GM12878 (cell line): ENCODE results near the gene SLC38A7. TPM values are rescaled to one million over a fixed set of nuclear protein-coding genes. Genes with fewer than 3 reads are reported as not detected.

ENCODE experiments used
- ATAC-seq: fragments of 200-7000 bp; cut with Tn5 transposase; 3 replicates; pipeline ENCODE4 v1.9.1; 2020; ENCODE audit warnings: mild to moderate bottlenecking, moderate library complexity
- BruUV-seq: library from RNA; stranded (reverse); fragments of 400-500 nt; replicated peaks from 2 replicates; lab custom pipeline; 2021; lab: Mats Ljungman, UMichigan
- CTCF ChIA-PET: fragments of 300-600 bp; sonication (Branson Sonifier 250); formaldehyde crosslinking; extraction: SDS; loops from one replicate; lab custom pipeline; 2021; ENCODE audit warnings: inconsistent platforms; lab: Yijun Ruan, JAX
- POLR2A ChIA-PET: fragments of 350-600 bp; formaldehyde crosslinking; extraction: SDS; loops from one replicate; lab custom pipeline; 2021; ENCODE audit warnings: inconsistent platforms; lab: Charles Lee
- RAD21 ChIA-PET: fragments of 300-600 bp; sonication (Branson Sonifier 250); formaldehyde crosslinking; loops from one replicate; lab custom pipeline; 2023; ENCODE audit warnings: antibody characterized with exemption; ENCODE audit not compliant: unreplicated experiment; lab: Charles Lee
- SMC1A ChIA-PET: fragments of 300-600 bp; sonication (Branson Sonifier 250); formaldehyde crosslinking; loops from one replicate; lab custom pipeline; 2023; ENCODE audit not compliant: unreplicated experiment, uncharacterized antibody; lab: Charles Lee
- DNase-seq: peaks from one replicate; pipeline ENCODE4 v3.0.0-alpha.2; 2011; ENCODE audit warnings: low read depth, low spot score
- FAIRE-seq: peaks from 3 replicates; lab custom pipeline; 2011; peaks lifted over from hg19 to GRCh38; lab: Jason Lieb, UNC
- H2AFZ ChIP-seq: 2 replicates; pipeline ENCODE4 v1.6.0; 2011; ENCODE audit warnings: low read depth, low read length, control low read depth; ENCODE audit not compliant: control insufficient read depth
- H3K27ac ChIP-seq: 2 replicates; pipeline ENCODE4 v1.5.1; 2011; ENCODE audit warnings: control low read depth; ENCODE audit not compliant: control insufficient read depth, insufficient read depth
- H3K27me3 ChIP-seq, 2 experiments: replicated peaks in 1 of 2; 2 replicates each; pipeline versions ENCODE4 v1.6.0 to v1.6.1; 2011; ENCODE audit warnings: low read length in 1 of 2; ENCODE audit not compliant: control insufficient read depth in 2 of 2, insufficient read depth in 2 of 2
- H3K36me3 ChIP-seq, 2 experiments: 2 replicates each; pipeline ENCODE4 v1.5.1; 2011; ENCODE audit warnings: low read length in 1 of 2; ENCODE audit not compliant: control insufficient read depth in 2 of 2, insufficient read depth in 2 of 2
- H3K4me1 ChIP-seq: 2 replicates; pipeline ENCODE4 v1.6.1; 2011; ENCODE audit warnings: mild to moderate bottlenecking, low read length, moderate library complexity, mixed read lengths; ENCODE audit not compliant: control insufficient read depth, insufficient read depth
- H3K4me2 ChIP-seq: 2 replicates; pipeline ENCODE4 v1.6.0; 2011; ENCODE audit warnings: control low read depth; ENCODE audit not compliant: control insufficient read depth, insufficient read depth
- H3K4me3 ChIP-seq: fragments of 200-600 bp; sonication (generic); 2 replicates; pipeline ENCODE4 v1.5.1; 2016
- H3K79me2 ChIP-seq: 2 replicates; pipeline ENCODE4 v1.6.0; 2011; ENCODE audit warnings: low read length; ENCODE audit not compliant: control insufficient read depth, insufficient read depth
- H3K9ac ChIP-seq: 2 replicates; pipeline ENCODE4 v1.8.0; 2011; ENCODE audit warnings: low read length, control low read depth, mixed read lengths; ENCODE audit not compliant: control insufficient read depth, insufficient read depth
- H3K9me3 ChIP-seq: replicated peaks from 3 replicates; pipeline ENCODE4 v1.5.1; 2011; ENCODE audit warnings: mild to moderate bottlenecking, low read length; ENCODE audit not compliant: control insufficient read depth, insufficient read depth
- H4K20me1 ChIP-seq: 2 replicates; pipeline ENCODE4 v1.6.0; 2011; ENCODE audit not compliant: control insufficient read depth, insufficient read depth
- GABPA ChIP-seq: IDR thresholded peaks from 2 replicates; pipeline ENCODE4 v1.6.1; 2014; ENCODE audit warnings: antibody characterized with exemption, low read depth, mild to moderate bottlenecking, inconsistent platforms
- RBBP5 ChIP-seq: fragments of 200-600 bp; sonication (generic); conservative IDR thresholded peaks from 2 replicates; pipeline ENCODE4 v1.6.1; 2016
- SIN3A ChIP-seq: IDR thresholded peaks from 2 replicates; pipeline ENCODE4 v1.6.1; 2012; ENCODE audit warnings: low read depth, low read length, improper control_type of control experiment
- SREBF2 ChIP-seq: IDR thresholded peaks from 2 replicates; pipeline ENCODE4 v1.6.1; 2012; ENCODE audit warnings: mild to moderate bottlenecking, low read length
- ZNF217 ChIP-seq: fragments of 450-650 bp; IDR thresholded peaks from 2 replicates; pipeline ENCODE4 v1.6.1; 2017; ENCODE audit warnings: antibody characterized with exemption, mild to moderate bottlenecking
- ZNF274 ChIP-seq: IDR thresholded peaks from one replicate; pipeline ENCODE4 v1.8.0; 2011; ENCODE audit not compliant: insufficient read length, insufficient read depth
- WGBS: methylation state at CpG from one replicate; pipeline ENCODE4 v1.1.6; 2016; ENCODE audit warnings: low lambda C conversion rate; ENCODE audit not compliant: insufficient replicate concordance, insufficient coverage; ENCODE audit errors: missing lambda C conversion rate; 5-methylcytosine and 5-hydroxymethylcytosine counted together
- in situ Hi-C: fragments of 300-500 bp; cut with MboI; formaldehyde crosslinking; loops from 9 replicates; pipeline ENCODE4 v1.14.3; 2018; ENCODE audit warnings: mixed read lengths
- intact Hi-C: fragments of 100-400 bp; cut with micrococcal nuclease; formaldehyde crosslinking; loops from one replicate; pipeline ENCODE4 v1.14.2; 2022; ENCODE audit not compliant: unreplicated experiment
- polyA plus RNA-seq, 11 experiments: library from polyadenylated mRNA; depleted of rRNA in 4 of 11; unstranded in 6 of 11; stranded (reverse) in 5 of 11; fragments of >200 nt; fragmentation: Nextera tagmentation in 4 of 11; fragmentation: Illumina TruSeq in 1 of 11; extraction: Ambion mirVana in 4 of 11; extraction: Trizol in 1 of 11; gene quantifications; 1 replicate in 1 of 11; 2 replicates in 10 of 11; pipeline versions ENCODE4 v1.2.1 to v1.2.3, GENCODE V29; 2011 to 2016; ENCODE audit warnings: inconsistent platforms in 2 of 11, missing spikeins in 2 of 11, low read depth in 1 of 11
- total RNA-seq, 4 experiments: library from RNA; depleted of rRNA in 3 of 4; stranded (reverse); fragments of >200 nt in 3 of 4; fragmentation: Illumina TruSeq in 1 of 4; extraction: Trizol in 1 of 4; gene quantifications; 2 replicates each; pipeline versions ENCODE4 v1.2.1 to v1.2.3, GENCODE V29; 2013 to 2021
- TF ChIP-seq, protein P1 (sequence below): IDR thresholded peaks from 2 replicates; pipeline ENCODE4 v1.6.1; 2011; ENCODE audit warnings: borderline replicate concordance, low read depth, mild to moderate bottlenecking, moderate library complexity, mixed read lengths, low read length; ENCODE audit not compliant: insufficient read depth; ENCODE audit errors: extremely low read length
- TF ChIP-seq, protein P2 (sequence below): IDR thresholded peaks from 2 replicates; pipeline ENCODE4 v1.6.1; 2012; ENCODE audit warnings: low read depth, low read length, improper control_type of control experiment

SLC38A7 gene
- total and polyA plus RNA-seq, 10 of the 15 experiments (the other 5 are each of a cell fraction or from before 2014, with no cell fraction given): 1.4 to 7.8 (median 4.7) TPM

DNA sequence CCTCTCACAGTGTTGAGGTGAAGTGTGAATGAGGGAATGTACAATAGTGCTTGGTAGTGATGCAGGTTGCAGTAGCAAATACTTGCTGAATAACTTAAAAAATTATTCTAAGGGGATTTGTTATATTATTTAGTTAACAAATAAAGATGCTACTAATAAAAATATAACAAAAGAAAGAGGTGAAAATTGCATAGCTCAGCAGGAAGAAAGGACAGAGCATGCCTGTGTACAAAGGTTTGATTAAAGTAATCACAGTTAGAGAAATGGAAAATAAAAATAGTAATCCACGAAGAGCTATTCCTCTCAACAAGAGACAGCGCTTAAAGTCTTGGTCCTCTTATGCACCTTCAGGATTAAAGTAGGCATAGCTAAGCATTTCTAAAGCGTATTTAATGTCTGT, 38.5 kb upstream of the SLC38A7 start:
- ChIA-PET SMC1A (interaction anchor here (1.0 to 1.8 kb wide), 3 partner anchors 9 to 33 kb away, joined by 3 to 5 read pairs (median 4); no protein-coding TSS in a partner anchor), RAD21 (interaction anchor here (0.7 kb wide), 1 partner anchor 33 kb away, joined by 3 read pairs; no protein-coding TSS in a partner anchor), CTCF (no interaction called here), POLR2A (no interaction called here)
- no peaks in the 10 kb centered on the region for H3K9me3 ChIP-seq
- FAIRE-seq (no peak), ATAC-seq (no peak), DNase-seq (no peak)
- no peak overlapping the region for H3K9ac ChIP-seq
- no peak overlapping the region for H3K4me2 ChIP-seq
- in situ Hi-C loops: no loop called here
- no peaks in the 10 kb centered on the region for H3K27me3 ChIP-seq
- H3K36me3 ChIP-seq: peaks cover 5 to 17% of the 10 kb centered on the region in 2 experiments
- H3K79me2 ChIP-seq: peaks cover 10% of the 10 kb centered on the region
- BruUV-seq: no TSS peak
- no peaks in the 10 kb centered on the region for H3K4me1 ChIP-seq
- 33% methylated on average over 3 of the region's 3 CpGs for WGBS
- H2AFZ ChIP-seq: no peak overlapping the region
- TF ChIP-seq SREBF2 (no peak), ZNF217 (no peak), SIN3A (no peak), ZNF274 (no peak), RBBP5 (no peak), GABPA (no peak)
- TF ChIP-seq, protein P1, sequence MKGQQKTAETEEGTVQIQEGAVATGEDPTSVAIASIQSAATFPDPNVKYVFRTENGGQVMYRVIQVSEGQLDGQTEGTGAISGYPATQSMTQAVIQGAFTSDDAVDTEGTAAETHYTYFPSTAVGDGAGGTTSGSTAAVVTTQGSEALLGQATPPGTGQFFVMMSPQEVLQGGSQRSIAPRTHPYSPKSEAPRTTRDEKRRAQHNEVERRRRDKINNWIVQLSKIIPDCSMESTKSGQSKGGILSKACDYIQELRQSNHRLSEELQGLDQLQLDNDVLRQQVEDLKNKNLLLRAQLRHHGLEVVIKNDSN: no peak
- TF ChIP-seq, protein P2, sequence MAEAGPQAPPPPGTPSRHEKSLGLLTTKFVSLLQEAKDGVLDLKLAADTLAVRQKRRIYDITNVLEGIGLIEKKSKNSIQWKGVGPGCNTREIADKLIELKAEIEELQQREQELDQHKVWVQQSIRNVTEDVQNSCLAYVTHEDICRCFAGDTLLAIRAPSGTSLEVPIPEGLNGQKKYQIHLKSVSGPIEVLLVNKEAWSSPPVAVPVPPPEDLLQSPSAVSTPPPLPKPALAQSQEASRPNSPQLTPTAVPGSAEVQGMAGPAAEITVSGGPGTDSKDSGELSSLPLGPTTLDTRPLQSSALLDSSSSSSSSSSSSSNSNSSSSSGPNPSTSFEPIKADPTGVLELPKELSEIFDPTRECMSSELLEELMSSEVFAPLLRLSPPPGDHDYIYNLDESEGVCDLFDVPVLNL: no peak
- intact Hi-C loops: no loop called here
- H3K27ac ChIP-seq: no peak overlapping the region
- H4K20me1 ChIP-seq: no peaks in the 10 kb centered on the region
- no peak overlapping the region for H3K4me3 ChIP-seq
